ENCODE results near the gene NTM. TPM values are rescaled to one million over a fixed set of nuclear protein-coding genes. Genes with fewer than 3 reads are reported as not detected.
"Not testable (repeated sequence)": the region's sequence is repeated elsewhere in the genome, so short reads cannot be mapped to it uniquely, and the experiment has no call there.

NTM gene
- total and polyA plus RNA-seq, 2 donors from 2014 or later: 0.92 to 10.3 TPM

- Histone ChIP-seq H3K4me3 (ENCODE audit: low read length in 3 of 3) (no peak overlapping the region), H3K9ac (ENCODE audit: low read length in 3 of 3) (no peak overlapping the region), H3K4me1 (ENCODE audit: control insufficient read depth in 2 of 3, insufficient read depth in 2 of 3, low read depth in 1 of 3, low read length in 3 of 3) (no peaks in the 10 kb centered on the region), H3K36me3 (ENCODE audit: control insufficient read depth in 2 of 3, insufficient read depth in 3 of 3, low read length in 3 of 3) (no peaks in the 10 kb centered on the region), H3K27ac (ENCODE audit: low read depth in 2 of 2, low read length in 2 of 2) (no peak overlapping the region), H3K9me3 (ENCODE audit: control insufficient read depth in 2 of 3, insufficient read depth in 1 of 3, low read length in 3 of 3) (no peaks in the 10 kb centered on the region), H3K27me3 (ENCODE audit: control insufficient read depth, insufficient read depth, low read length) (no peaks in the 10 kb centered on the region)
- TF ChIP-seq CTCF (IDR thresholded peaks at IDR 0.05; ENCODE audit: borderline replicate concordance, extremely low read depth, insufficient read depth): no peak
- intact Hi-C loops (cut with DNase I): no loop called here
- no peak for DNase-seq
- FAIRE-seq: no peak
Measured at GRCh38 chr11:131334601-131335000, 35.8 kb upstream of the NTM start.

- H3K9ac ChIP-seq (ENCODE audit: low read length in 3 of 3); H3K9me3 ChIP-seq (ENCODE audit: control insufficient read depth in 2 of 3, insufficient read depth in 1 of 3, low read length in 3 of 3); H3K4me3 ChIP-seq (ENCODE audit: low read length in 3 of 3); H3K27me3 ChIP-seq (ENCODE audit: control insufficient read depth, insufficient read depth, low read length); intact Hi-C loops (cut with DNase I); FAIRE-seq; H3K27ac ChIP-seq (ENCODE audit: low read depth in 2 of 2, low read length in 2 of 2); DNase-seq; H3K36me3 ChIP-seq (ENCODE audit: control insufficient read depth in 2 of 3, insufficient read depth in 3 of 3, low read length in 3 of 3); H3K4me1 ChIP-seq (ENCODE audit: control insufficient read depth in 2 of 3, insufficient read depth in 2 of 3, low read depth in 1 of 3, low read length in 3 of 3): not testable (repeated sequence)
Measured at GRCh38 chr11:131341900-131342299, 28.5 kb upstream of the NTM start.

- H3K36me3 ChIP-seq (ENCODE audit: control insufficient read depth in 2 of 3, insufficient read depth in 3 of 3, low read length in 3 of 3); H3K9me3 ChIP-seq (ENCODE audit: control insufficient read depth in 2 of 3, insufficient read depth in 1 of 3, low read length in 3 of 3); DNase-seq; H3K27me3 ChIP-seq (ENCODE audit: control insufficient read depth, insufficient read depth, low read length); H3K4me3 ChIP-seq (ENCODE audit: low read length in 3 of 3); H3K9ac ChIP-seq (ENCODE audit: low read length in 3 of 3); H3K27ac ChIP-seq (ENCODE audit: low read depth in 2 of 2, low read length in 2 of 2); H3K4me1 ChIP-seq (ENCODE audit: control insufficient read depth in 2 of 3, insufficient read depth in 2 of 3, low read depth in 1 of 3, low read length in 3 of 3); intact Hi-C loops (cut with DNase I); FAIRE-seq: not testable (repeated sequence)
Measured at GRCh38 chr11:131342442-131342841, 28.0 kb upstream of the NTM start.

DNA sequence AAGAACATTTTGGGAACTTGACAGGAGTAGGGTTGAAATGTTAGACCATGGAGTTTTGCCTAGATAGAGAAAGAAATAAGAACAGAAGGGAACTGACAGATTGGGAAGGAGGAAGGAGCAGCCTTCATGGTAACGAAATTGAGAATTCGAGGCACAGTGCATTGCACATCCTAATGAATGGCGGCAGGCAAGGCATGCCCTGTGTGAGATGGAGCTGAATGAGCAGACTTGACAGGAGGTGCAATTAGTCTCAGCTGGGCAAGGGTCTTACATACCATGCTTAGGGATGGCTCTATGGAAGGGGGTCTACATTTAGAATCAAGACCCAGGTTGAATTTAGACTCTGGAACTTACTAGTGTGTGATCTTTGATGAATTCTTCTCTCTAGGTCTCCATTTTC, 25.0 kb upstream of the NTM start:
- no peak overlapping the region for H3K9ac ChIP-seq (ENCODE audit: low read length in 3 of 3)
- H3K27ac ChIP-seq (ENCODE audit: low read depth in 2 of 2, low read length in 2 of 2): no peak overlapping the region
- intact Hi-C loops (cut with DNase I): no loop called here
- no peak for DNase-seq
- H3K36me3 ChIP-seq (ENCODE audit: control insufficient read depth in 2 of 3, insufficient read depth in 3 of 3, low read length in 3 of 3): no peaks in the 10 kb centered on the region
- H3K27me3 ChIP-seq (ENCODE audit: control insufficient read depth, insufficient read depth, low read length): no peaks in the 10 kb centered on the region
- FAIRE-seq: no peak
- TF ChIP-seq CTCF (IDR thresholded peaks at IDR 0.05; ENCODE audit: borderline replicate concordance, extremely low read depth, insufficient read depth): no peak
- H3K4me1 ChIP-seq (ENCODE audit: control insufficient read depth in 2 of 3, insufficient read depth in 2 of 3, low read depth in 1 of 3, low read length in 3 of 3): no peaks in the 10 kb centered on the region
- H3K4me3 ChIP-seq (ENCODE audit: low read length in 3 of 3): no peak overlapping the region
- H3K9me3 ChIP-seq (ENCODE audit: control insufficient read depth in 2 of 3, insufficient read depth in 1 of 3, low read length in 3 of 3): no peaks in the 10 kb centered on the region
